ENCODE results near the gene NXN. TPM values are rescaled to one million over a fixed set of nuclear protein-coding genes. Genes with fewer than 3 reads are reported as not detected.

The NXN gene
- polyA plus RNA-seq, 3 donors, result not detected

DNA sequence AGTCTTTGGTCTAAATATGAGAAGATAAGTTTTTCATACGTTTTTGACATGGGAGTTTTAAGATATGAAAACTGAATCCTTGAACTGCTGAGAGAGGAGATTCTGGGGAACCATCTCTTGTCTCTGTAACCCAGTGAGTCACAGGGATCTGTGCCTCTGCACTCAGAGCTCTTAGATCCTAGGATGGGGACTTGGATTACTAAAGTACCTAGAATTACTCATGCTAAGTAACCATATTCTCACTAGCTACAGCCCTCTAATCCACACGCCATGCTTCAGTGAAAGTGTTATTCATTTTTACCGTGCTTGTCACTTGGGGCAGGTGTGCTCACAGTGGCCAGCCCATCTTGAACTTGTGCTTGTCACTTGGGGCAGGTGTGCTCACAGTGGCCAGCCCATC, 195.4 kb downstream of the NXN start:
- Histone ChIP-seq H3K4me2 (replicated peaks; ENCODE audit: extremely low read depth, low read length, poor library complexity, severe bottlenecking) (no peak overlapping the region), H3K4me3 (replicated peaks in 1 of 3; ENCODE audit: low read depth in 2 of 3, low read length in 3 of 3) (no peak overlapping the region), H3K27ac (ENCODE audit: low read depth in 1 of 2, low read length in 2 of 2) (no peak overlapping the region), H3K79me2 (ENCODE audit: insufficient read depth, low read length) (peaks cover 47% of the 10 kb centered on the region), H3K9ac (ENCODE audit: insufficient read depth, low read length, poor library complexity, severe bottlenecking) (no peak overlapping the region), H3K36me3 (replicated peaks in 1 of 2; ENCODE audit: control insufficient read depth in 1 of 2, insufficient read depth in 2 of 2, low read length in 2 of 2) (peaks cover 22 to 40% of the 10 kb centered on the region in 2 donors), H3K4me1 (ENCODE audit: control insufficient read depth in 1 of 2, insufficient read depth in 2 of 2, low read length in 2 of 2) (peaks cover 17 to 24% of the 10 kb centered on the region in 2 donors), H3K9me3 (replicated peaks in 1 of 2; ENCODE audit: control insufficient read depth in 1 of 2, insufficient read depth in 1 of 2, low read length in 2 of 2) (no peaks in the 10 kb centered on the region), H3K27me3 (ENCODE audit: control insufficient read depth in 2 of 2, insufficient read depth in 2 of 2, low read length in 2 of 2) (no peaks in the 10 kb centered on the region), H4K20me1 (ENCODE audit: insufficient read depth, low read length) (no peaks in the 10 kb centered on the region), H2AFZ (ENCODE audit: insufficient read depth, low read depth, low read length, poor library complexity, severe bottlenecking) (no peak overlapping the region)
- Mint-ChIP-seq H3K36me3 (peaks cover 35 to 39% of the 10 kb centered on the region in 2 donors), H3K27ac (no peak overlapping the region), H3K9me3 (no peaks in the 10 kb centered on the region), H3K4me1 (peaks cover 16% of the 10 kb centered on the region), H3K27me3 (ENCODE audit: low read depth in 3 of 3) (peaks cover 0 to 2% (median 1%) of the 10 kb centered on the region in 3 donors), H3K4me3 (no peak overlapping the region)
- WGBS (ENCODE audit: insufficient coverage), result 100% methylated on average over 2 of the region's 3 CpGs
- intact Hi-C loops (cut with micrococcal nuclease), result loop anchor here in 1 of 2 donors (5.0 kb wide), 1 partner anchor 193 kb away; the partner anchor contains the start of gene NXN
- no peak for DNase-seq
- TF ChIP-seq, protein P1, sequence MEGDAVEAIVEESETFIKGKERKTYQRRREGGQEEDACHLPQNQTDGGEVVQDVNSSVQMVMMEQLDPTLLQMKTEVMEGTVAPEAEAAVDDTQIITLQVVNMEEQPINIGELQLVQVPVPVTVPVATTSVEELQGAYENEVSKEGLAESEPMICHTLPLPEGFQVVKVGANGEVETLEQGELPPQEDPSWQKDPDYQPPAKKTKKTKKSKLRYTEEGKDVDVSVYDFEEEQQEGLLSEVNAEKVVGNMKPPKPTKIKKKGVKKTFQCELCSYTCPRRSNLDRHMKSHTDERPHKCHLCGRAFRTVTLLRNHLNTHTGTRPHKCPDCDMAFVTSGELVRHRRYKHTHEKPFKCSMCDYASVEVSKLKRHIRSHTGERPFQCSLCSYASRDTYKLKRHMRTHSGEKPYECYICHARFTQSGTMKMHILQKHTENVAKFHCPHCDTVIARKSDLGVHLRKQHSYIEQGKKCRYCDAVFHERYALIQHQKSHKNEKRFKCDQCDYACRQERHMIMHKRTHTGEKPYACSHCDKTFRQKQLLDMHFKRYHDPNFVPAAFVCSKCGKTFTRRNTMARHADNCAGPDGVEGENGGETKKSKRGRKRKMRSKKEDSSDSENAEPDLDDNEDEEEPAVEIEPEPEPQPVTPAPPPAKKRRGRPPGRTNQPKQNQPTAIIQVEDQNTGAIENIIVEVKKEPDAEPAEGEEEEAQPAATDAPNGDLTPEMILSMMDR (IDR thresholded peaks at IDR 0.05), result no peak

DNA sequence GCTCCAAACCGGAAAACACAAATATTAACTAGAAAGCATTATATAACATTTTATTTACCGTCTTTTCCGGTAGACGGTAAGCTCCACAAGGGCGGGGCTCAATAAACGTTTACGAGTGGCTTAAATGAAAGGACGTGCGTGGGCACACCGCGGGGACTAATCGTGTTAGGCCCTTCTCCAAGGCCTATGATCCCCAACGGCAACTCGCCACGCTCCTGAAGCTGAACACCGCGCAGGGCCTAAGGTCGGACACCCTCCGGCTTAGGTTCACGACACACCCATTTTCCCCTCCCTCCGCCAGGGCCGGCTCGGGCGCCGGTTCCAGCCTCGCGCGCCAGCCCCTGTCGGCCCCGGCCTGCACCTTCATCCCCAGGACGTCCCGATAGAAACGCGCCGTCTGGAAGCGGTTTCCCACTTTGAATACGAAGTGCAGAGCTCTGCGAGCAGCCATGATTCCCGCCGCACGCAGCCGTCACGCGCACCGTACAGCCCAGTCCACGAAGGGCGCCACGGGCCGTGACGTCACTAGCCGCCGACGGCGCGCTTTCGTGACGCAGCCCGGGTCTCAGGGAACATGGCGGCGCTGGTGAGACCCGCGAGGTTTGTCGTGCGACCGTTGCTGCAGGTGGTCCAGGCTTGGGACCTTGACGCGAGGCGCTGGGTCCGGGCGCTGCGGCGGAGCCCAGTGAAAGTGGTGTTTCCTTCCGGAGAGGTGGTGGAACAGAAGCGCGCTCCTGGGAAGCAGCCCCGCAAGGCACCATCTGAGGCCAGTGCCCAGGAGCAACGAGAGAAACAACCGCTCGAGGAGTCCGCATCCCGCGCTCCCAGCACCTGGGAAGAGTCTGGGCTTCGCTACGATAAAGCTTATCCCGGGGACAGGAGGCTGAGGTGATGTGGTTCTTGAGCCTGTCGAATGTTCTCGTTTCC, 197.5 kb downstream of the NXN start, which contains the start of the genes GLOD4 and MRM3:
Gene GLOD4, minus strand, starts transcription at position 476 of the 927 bp plus-strand sequence. Its CDS starts 25 bp downstream, at position 451.
Gene MRM3, plus strand, starts transcription at position 549 of the 927 bp plus-strand sequence. Its CDS starts 26 bp downstream, at position 575.
- Histone ChIP-seq H3K9ac (ENCODE audit: insufficient read depth, low read length, poor library complexity, severe bottlenecking) (peak within 1 kb of the TSS; percentile 91), H2AFZ (ENCODE audit: insufficient read depth, low read depth, low read length, poor library complexity, severe bottlenecking) (peak within 1 kb of the TSS; percentile 94), H3K27ac (ENCODE audit: low read depth in 1 of 2, low read length in 2 of 2) (peak within 1 kb of the TSS; percentile 51 to 97), H4K20me1 (ENCODE audit: insufficient read depth, low read length) (no peaks in the 10 kb centered on the region), H3K4me2 (replicated peaks; ENCODE audit: extremely low read depth, low read length, poor library complexity, severe bottlenecking) (peak within 1 kb of the TSS; percentile 87), H3K79me2 (ENCODE audit: insufficient read depth, low read length) (peaks cover 52% of the 10 kb centered on the region), H3K4me1 (ENCODE audit: control insufficient read depth in 1 of 2, insufficient read depth in 2 of 2, low read length in 2 of 2) (peaks cover 17 to 24% of the 10 kb centered on the region in 2 donors), H3K36me3 (replicated peaks in 1 of 2; ENCODE audit: control insufficient read depth in 1 of 2, insufficient read depth in 2 of 2, low read length in 2 of 2) (peaks cover 17 to 38% of the 10 kb centered on the region in 2 donors), H3K27me3 (ENCODE audit: control insufficient read depth in 2 of 2, insufficient read depth in 2 of 2, low read length in 2 of 2) (no peaks in the 10 kb centered on the region), H3K4me3 (replicated peaks in 1 of 3; ENCODE audit: low read depth in 2 of 3, low read length in 3 of 3) (peak within 1 kb of the TSS; percentile 81 to 98 (median 86)), H3K9me3 (replicated peaks in 1 of 2; ENCODE audit: control insufficient read depth in 1 of 2, insufficient read depth in 1 of 2, low read length in 2 of 2) (no peaks in the 10 kb centered on the region)
- intact Hi-C loops (cut with micrococcal nuclease), result loop anchor here (1.0 to 5.0 kb wide), 3 partner anchors 195 to 215 kb away; partner anchors contain the start of genes TIMM22 (in 2 of the 2) and NXN (in 1 of the 2)
- peak; percentile 90 to 93 (median 92) for DNase-seq
- peaks cover 16% of the 10 kb centered on the region for H3K4me1 Mint-ChIP-seq
- H3K9me3 Mint-ChIP-seq, result no peaks in the 10 kb centered on the region
- under 1% methylated on average over 80 of the region's 87 CpGs for WGBS (ENCODE audit: insufficient coverage)
- peaks cover 0 to 2% (median 1%) of the 10 kb centered on the region in 3 donors for H3K27me3 Mint-ChIP-seq (ENCODE audit: low read depth in 3 of 3)
- H3K36me3 Mint-ChIP-seq, result peaks cover 31 to 38% of the 10 kb centered on the region in 2 donors
- H3K4me3 Mint-ChIP-seq, result peak within 1 kb of the TSS; percentile 94 to 98
- TF ChIP-seq, protein P1 (IDR thresholded peaks at IDR 0.05), result no peak
- H3K27ac Mint-ChIP-seq, result peak within 1 kb of the TSS; percentile 92 to 99 (median 96)
